ENCODE data around the gene TCF7.

TCF7 gene

DNA sequence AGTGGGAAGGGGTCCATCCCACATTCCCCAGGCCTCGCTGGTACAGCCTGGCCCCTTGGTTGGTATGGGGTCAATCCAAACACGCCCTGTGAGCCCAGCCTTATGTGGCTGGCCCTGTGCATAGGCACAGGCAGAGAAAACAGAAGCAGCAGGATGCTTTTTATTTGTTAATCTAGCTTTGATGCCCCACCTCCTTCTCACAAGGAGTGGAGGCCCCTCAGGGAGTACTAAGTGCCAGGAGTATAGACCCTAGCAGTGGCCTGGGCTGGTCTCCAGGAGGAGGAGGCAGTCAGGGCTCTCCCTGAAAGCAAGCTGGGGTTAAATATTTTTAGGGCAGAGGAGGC is 14.6 kb upstream of the TCF7 start:
- Mint-ChIP-seq H3K27me3 (no peaks in the 10 kb centered on the region), H3K4me3 (peak overlapping the region; percentile 69), H3K36me3 (peaks cover 4% of the 10 kb centered on the region), H3K9me3 (ENCODE audit: low read depth) (no peaks in the 10 kb centered on the region), H3K4me1 (ENCODE audit: low read depth) (peaks cover 84% of the 10 kb centered on the region), H3K27ac (peak overlapping the region; percentile 94)

DNA sequence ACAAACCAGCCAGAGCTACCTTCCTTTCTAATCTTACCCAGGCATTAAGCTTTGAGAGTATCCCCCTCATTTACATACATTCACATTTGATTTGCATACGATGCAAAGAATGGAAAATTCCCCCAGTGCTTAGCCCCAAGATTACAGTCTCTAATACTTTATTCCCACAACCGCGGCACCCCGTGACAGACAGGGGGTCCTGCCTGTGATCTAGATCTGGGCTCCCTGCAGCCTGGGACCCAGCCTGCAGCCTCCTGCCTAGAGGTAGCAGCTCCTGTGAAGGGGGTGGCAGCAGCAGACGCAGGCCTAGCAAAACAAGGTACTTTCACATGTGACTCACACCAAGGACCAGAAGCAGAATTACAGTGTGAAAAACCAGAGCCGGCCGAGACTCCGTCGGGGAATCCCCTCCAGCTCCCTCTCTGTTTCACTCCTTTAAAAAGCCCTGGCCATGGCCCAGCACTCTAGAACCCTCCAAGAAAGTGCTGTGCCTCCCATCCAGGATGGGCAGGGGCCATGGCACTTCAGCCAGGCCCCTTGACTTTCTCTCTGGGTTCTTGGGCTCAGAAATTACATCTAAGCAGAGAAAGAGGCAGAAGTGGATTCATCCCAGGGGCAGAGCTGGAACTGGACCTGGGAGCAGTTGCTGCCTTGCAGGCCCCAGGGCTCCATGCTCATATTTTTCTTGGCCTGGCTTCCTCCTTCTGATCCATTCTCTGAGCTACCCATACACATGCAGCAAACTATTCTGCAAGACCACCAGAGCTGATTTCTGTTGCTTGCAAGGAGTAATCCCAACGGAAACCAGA is 14.0 kb upstream of the TCF7 start:
- no peaks in the 10 kb centered on the region for H3K9me3 Mint-ChIP-seq (ENCODE audit: low read depth)
- H3K36me3 Mint-ChIP-seq: peaks cover 4% of the 10 kb centered on the region
- H3K27me3 Mint-ChIP-seq: no peaks in the 10 kb centered on the region
- peak overlapping the region; percentile 69 for H3K4me3 Mint-ChIP-seq
- peak overlapping the region; percentile 94 for H3K27ac Mint-ChIP-seq
- H3K4me1 Mint-ChIP-seq (ENCODE audit: low read depth): peaks cover 87% of the 10 kb centered on the region

DNA sequence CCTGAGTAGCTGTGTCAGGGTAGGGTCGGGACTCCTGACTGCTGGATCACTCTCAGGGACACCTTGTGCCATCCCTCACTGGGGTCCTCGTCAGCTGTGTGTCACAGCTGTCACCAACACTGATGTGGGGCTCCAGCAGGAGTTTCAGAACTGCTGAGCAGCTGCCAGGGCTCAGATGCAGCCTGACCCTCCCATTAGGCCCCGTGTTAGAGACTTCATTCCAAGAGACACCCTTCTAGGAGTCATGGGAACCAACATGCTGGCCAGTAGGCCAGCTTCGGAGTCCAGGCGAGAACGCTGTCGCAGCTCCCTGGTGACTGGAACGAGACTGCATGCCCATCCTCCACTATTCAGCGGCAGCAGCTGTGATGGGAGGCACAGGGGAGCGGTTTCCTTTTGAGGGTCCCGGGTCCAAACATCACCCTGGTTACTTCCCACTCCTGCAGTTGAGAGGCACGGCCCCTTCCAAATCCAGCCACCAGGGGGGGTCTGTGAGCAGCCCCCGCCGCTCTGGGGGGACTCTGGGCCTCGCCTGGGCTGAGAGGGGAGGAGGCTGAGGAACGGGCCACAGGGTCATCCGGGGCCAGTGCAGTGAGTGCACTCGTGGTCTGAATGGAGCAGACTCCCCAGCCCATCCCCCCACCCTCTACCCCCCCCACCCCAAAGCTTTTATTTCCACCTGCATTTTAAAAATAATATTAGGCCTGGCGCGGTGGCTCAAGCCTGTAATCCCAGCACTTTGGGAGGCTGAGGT is 12.6 kb upstream of the TCF7 start:
- H3K36me3 Mint-ChIP-seq: peaks cover 4% of the 10 kb centered on the region
- peak overlapping the region; percentile 69 for H3K4me3 Mint-ChIP-seq
- peaks cover 90% of the 10 kb centered on the region for H3K4me1 Mint-ChIP-seq (ENCODE audit: low read depth)
- no peaks in the 10 kb centered on the region for H3K27me3 Mint-ChIP-seq
- peak overlapping the region; percentile 84 for H3K27ac Mint-ChIP-seq
- H3K9me3 Mint-ChIP-seq (ENCODE audit: low read depth): no peaks in the 10 kb centered on the region

DNA sequence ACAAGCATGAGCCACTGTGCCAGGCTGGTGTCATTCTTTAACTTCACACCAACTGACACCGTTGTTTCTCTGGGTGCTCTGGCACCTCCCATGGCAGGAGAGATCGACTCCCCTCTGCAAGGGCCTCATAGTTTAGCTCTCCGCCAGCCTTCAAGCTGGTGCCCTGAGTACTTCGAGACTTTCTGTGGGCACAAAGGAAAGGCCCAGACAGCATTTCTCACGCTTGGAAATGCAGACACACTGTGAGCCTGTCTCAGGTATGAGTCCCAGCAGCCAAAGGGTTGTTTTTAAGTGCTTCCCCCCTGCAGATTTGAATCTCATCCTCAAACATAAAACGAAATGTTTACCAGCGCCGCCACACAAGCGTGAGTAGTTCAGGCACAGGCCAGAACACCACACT is 11.1 kb upstream of the TCF7 start:
- Mint-ChIP-seq H3K4me3 (peak overlapping the region; percentile 81), H3K36me3 (no peaks in the 10 kb centered on the region), H3K27ac (peak overlapping the region; percentile 95), H3K9me3 (ENCODE audit: low read depth) (no peaks in the 10 kb centered on the region), H3K27me3 (no peaks in the 10 kb centered on the region), H3K4me1 (ENCODE audit: low read depth) (peaks cover 92% of the 10 kb centered on the region)

DNA sequence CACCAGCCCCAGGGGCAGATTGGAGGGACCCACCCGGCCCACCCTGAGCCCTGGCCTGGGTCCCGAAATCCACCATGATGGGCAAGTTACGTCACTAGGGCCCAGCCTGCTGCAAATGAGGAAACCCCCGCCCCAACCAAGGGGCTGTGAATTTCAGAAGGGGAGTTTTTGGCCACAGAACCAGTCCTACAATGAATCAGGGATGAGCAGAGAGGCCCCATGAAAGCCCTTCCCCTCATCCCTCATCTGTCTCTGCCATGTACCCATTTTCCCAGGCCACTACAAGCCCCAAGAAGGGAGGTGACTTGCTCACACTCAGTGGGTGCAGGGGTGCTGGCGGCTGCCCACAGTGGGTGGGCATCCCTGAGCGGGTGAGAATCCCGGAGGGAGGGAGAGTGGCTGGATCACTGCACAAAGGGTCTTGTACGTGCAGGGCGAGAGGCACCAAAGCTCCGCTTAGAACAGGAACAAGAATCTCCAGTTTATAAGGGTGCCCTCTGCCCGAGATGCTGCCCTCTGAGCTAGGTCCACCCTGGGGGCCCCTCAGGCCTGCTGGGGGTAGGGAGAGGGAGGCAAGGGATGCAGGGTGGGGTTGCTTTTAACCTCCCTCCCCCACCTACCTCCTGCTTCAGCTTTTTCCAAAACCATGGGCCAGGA is 10.4 kb upstream of the TCF7 start:
- no peaks in the 10 kb centered on the region for H3K27me3 Mint-ChIP-seq
- H3K27ac Mint-ChIP-seq: peak overlapping the region; percentile 95
- H3K4me3 Mint-ChIP-seq: peak overlapping the region; percentile 81
- H3K9me3 Mint-ChIP-seq (ENCODE audit: low read depth): no peaks in the 10 kb centered on the region
- H3K4me1 Mint-ChIP-seq (ENCODE audit: low read depth): peaks cover 90% of the 10 kb centered on the region
- no peaks in the 10 kb centered on the region for H3K36me3 Mint-ChIP-seq

DNA sequence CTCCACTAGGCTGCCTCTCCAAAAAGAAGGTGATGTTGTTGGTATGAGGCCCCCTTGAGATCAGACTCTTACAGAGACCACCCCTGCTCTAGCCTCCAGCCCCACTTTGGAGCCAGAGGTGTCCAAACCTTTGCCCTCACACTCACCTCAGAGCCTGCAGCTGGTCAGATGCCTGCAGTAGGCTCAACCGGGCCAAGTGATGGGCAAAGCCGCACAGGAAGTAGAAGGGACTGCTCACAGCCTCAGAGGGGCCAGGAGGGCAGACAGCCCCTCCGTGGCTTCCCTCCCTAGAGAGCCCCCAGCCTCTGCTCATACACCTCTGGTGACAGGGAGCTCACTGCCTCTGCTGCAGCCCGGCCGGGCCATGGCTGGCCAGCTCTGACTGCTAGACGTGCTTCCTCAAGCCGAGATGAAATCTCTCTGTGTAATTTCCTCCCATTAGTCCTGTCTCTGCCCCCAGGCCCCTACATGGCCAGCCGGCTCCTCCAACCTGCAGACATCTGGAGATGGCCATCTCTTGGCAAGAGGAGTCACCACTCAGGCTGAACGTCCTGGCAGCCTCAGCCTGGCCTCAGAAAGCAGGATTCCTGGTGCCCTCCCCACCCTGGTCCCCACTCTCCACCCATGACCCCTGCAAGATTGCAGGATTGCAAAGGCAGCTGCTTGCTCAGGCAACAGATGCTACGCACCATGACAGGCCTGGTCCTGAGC is 7.3 kb upstream of the TCF7 start:
- Mint-ChIP-seq H3K4me3 (no peak overlapping the region), H3K27me3 (no peaks in the 10 kb centered on the region), H3K9me3 (ENCODE audit: low read depth) (no peaks in the 10 kb centered on the region), H3K27ac (peak overlapping the region; percentile 55), H3K36me3 (no peaks in the 10 kb centered on the region), H3K4me1 (ENCODE audit: low read depth) (peaks cover 86% of the 10 kb centered on the region)

DNA sequence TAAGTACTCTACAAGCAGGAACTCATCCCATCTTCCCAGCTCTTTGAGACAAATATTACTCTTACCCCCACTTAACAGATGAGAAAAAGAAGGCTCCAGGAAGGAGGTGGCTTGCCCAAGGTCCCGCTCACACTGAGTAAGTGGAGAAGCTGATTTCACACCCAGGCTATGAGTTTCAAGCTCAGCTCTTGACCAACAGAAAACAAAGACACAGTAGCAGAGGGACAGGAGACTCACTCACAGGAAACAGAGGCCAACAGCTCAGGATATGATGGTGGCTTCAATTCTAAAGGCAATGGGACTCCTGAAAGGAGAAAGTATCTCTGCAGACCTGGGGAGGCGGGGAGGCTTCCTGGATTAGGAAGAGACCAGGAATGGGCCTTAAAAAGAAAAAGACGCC is 6.7 kb upstream of the TCF7 start:
- H3K4me1 Mint-ChIP-seq (ENCODE audit: low read depth): peaks cover 90% of the 10 kb centered on the region

DNA sequence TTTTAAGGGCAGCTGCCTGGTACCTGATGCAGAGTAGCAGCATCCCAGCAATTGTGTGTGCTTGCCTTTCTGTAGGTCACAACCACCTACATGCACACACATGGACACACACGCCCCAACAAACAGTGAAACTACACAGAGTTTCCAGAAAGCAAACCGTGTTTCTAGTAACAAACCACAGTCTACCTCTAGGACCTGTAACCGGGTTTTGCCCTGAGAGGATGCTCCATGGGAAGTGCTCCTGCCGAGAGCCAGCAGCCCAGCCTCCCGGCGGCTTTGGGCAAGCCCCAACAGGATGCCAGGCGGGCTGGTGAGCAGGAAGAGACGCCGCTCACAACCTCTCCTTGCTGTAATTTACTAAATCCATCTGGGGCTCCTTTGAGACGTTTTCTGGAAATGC is 4.1 kb upstream of the TCF7 start:
- Mint-ChIP-seq H3K27ac (peak overlapping the region; percentile 91), H3K4me3 (peak overlapping the region; percentile 58), H3K27me3 (no peaks in the 10 kb centered on the region), H3K36me3 (no peaks in the 10 kb centered on the region), H3K4me1 (ENCODE audit: low read depth) (peaks cover 77% of the 10 kb centered on the region), H3K9me3 (ENCODE audit: low read depth) (no peaks in the 10 kb centered on the region)

More for the DNA sequence above, 6.7 kb upstream of the TCF7 start:
- H3K27me3 Mint-ChIP-seq: no peaks in the 10 kb centered on the region
- H3K4me3 Mint-ChIP-seq: no peak overlapping the region
- H3K27ac Mint-ChIP-seq: peak overlapping the region; percentile 16
- no peaks in the 10 kb centered on the region for H3K36me3 Mint-ChIP-seq
- no peaks in the 10 kb centered on the region for H3K9me3 Mint-ChIP-seq (ENCODE audit: low read depth)

DNA sequence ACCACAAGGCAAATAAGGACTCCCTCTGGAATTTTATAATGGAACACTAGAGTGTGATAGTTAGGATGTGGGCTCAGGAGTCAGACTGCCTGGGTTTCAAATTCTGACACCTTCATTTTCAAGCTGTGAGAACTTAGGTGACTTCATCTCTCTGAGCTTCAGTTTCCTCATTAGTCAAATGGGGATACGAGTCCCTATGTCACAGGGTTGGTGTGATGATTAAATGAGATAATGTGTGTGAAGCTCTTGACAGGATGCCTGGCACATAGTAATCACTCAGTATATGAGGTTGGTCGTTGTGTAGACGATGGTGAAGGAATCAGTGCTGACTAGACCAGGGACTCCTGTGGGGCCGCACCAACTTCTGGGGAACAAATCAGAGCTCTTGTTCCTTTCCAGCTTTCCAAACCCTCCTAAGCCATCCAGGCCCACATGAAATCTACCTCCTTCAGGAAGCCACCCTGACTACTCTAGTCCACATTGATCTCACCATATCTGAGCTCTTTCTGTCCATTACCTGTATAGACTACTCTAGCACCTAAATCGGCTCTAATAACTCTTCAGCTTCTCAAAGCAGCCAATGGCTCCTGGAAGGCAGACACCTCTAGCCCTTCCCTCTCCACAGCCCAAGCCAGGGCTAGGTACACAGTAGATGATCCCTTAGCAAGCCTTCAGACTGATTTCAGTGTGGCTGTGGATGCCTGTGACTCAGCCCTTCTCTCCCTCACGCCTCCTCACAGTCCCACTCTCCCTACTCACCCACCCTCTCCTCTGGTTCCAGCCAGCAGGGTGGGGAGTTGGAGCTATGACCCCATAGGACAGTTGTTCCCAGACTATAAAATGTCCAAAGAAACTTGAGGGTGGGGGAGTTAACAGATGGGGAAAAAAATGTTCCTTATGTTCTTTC is 2.5 kb upstream of the TCF7 start:
- Mint-ChIP-seq H3K9me3 (ENCODE audit: low read depth) (no peaks in the 10 kb centered on the region), H3K36me3 (peaks cover 3% of the 10 kb centered on the region), H3K27me3 (no peaks in the 10 kb centered on the region), H3K4me1 (ENCODE audit: low read depth) (peaks cover 71% of the 10 kb centered on the region), H3K27ac (peak overlapping the region; percentile 91), H3K4me3 (peak overlapping the region; percentile 58)

DNA sequence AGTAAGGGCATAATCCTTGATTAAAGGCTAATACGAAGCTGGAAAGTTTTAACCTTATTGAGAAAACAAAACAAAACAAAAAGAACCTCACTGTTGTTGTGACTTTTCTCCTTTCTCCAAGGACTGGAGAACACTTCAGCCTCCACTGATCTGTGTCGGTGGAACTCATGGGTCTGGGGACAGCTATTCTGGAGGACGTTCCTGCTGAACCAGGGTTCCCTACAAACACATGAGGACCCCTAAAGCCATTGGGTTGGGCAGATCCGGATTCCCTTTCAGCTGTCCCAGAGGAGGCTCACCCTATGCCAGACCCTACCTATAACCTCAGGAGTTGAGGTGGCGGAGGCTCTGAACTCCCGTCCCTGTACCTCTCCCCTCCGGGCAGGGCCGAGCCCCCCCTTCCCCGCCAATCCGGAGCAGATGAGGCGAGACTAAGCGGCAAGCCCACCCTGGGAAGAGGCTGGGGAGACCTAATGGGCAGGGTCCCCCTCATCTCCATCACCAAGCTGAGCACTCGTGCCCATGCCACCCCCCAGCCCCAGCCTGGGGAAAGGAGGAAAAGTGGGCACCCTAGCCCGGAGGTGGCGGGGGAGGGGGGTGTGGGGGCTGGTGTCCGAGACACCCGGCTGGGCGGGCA is 1.6 kb upstream of the TCF7 start:
- H3K4me1 Mint-ChIP-seq (ENCODE audit: low read depth): peaks cover 72% of the 10 kb centered on the region
- H3K9me3 Mint-ChIP-seq (ENCODE audit: low read depth): no peaks in the 10 kb centered on the region
- H3K4me3 Mint-ChIP-seq: peak overlapping the region; percentile 58
- H3K27me3 Mint-ChIP-seq: no peaks in the 10 kb centered on the region
- peaks cover 3% of the 10 kb centered on the region for H3K36me3 Mint-ChIP-seq
- peak overlapping the region; percentile 95 for H3K27ac Mint-ChIP-seq

DNA sequence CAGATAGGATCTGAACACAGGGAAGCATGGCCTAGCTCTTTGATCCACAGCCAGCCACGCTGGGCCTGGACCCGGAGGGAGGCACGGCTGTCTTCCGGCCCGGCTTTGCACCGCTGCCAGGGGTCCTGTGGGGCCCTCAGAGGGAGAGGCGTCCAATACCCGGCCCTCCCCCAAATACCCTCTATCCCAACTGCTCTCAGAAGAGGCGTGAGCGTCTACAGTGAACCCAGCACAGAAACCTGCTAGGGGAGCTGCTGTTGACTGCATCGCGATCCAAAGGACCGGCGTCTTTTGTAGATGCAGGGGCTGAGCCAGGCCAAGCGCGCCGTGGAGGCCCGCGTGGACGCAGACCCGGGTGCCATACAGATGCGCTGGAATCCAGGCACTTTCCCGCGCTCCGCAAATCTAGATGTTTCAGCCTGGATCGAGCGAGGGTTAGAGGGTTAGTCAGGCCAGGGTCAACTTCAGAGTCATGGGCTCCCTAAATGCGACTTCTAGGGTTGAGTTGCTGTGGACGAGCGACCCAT is 1.1 kb upstream of the TCF7 start:
- H3K4me1 Mint-ChIP-seq (ENCODE audit: low read depth): peaks cover 71% of the 10 kb centered on the region
- no peaks in the 10 kb centered on the region for H3K27me3 Mint-ChIP-seq
- H3K36me3 Mint-ChIP-seq: peaks cover 3% of the 10 kb centered on the region
- H3K9me3 Mint-ChIP-seq (ENCODE audit: low read depth): no peaks in the 10 kb centered on the region
- peak overlapping the region; percentile 95 for H3K27ac Mint-ChIP-seq
- peak overlapping the region; percentile 90 for H3K4me3 Mint-ChIP-seq

DNA sequence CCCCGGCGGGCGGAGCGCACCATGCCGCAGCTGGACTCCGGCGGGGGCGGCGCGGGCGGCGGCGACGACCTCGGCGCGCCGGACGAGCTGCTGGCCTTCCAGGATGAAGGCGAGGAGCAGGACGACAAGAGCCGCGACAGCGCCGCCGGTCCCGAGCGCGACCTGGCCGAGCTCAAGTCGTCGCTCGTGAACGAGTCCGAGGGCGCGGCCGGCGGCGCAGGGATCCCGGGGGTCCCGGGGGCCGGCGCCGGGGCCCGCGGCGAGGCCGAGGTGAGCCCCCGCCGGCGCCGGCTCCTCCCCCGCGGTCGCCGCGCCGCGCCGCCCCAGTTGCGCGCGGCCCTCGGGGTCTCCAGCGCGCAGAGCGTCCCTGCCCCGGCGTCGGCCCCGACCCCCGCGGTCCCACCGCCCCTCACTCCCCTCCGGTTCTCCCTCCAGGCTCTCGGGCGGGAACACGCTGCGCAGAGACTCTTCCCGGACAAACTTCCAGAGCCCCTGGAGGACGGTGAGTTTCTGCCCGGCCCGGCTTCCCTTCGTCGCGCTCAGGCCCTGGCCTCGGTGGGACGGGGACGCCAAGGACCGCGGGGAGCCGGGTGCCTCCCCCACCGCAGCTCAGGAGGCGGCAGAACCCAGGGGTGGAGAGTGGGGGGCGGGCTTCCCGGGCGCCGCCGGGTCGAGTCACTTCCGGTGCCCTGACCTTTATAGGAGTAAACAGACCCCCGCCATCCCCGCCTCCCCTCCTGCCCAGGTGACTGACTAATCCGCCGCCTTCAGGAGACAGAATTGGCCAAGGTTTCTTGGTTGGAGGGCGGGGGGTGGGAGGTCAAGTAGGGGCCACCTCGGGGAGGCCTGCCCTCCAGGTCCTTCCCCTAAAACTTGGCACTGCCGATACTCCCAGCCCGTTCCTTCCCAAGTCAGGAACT is 665 bp downstream of the TCF7 start:
- peaks cover 76% of the 10 kb centered on the region for H3K4me1 Mint-ChIP-seq (ENCODE audit: low read depth)
- H3K4me3 Mint-ChIP-seq: peak overlapping the region; percentile 92
- H3K36me3 Mint-ChIP-seq: peaks cover 7% of the 10 kb centered on the region
- no peaks in the 10 kb centered on the region for H3K9me3 Mint-ChIP-seq (ENCODE audit: low read depth)
- peak overlapping the region; percentile 92 for H3K27ac Mint-ChIP-seq
- H3K27me3 Mint-ChIP-seq: no peaks in the 10 kb centered on the region

DNA sequence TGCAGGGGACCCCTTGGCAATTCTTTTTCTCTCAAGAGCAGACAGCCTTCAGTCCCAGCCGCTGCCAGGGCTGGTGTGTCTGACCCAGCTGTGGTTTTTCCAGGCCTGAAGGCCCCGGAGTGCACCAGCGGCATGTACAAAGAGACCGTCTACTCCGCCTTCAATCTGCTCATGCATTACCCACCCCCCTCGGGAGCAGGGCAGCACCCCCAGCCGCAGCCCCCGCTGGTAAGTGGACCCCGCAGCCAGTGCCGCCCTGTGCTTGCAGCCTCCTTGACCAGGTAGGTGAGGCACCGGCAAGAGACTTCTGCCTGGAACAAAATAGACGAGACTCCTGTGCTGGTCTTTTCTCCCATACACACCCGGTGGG is 1.3 kb downstream of the TCF7 start:
- Mint-ChIP-seq H3K27me3 (no peaks in the 10 kb centered on the region), H3K4me3 (peak overlapping the region; percentile 92), H3K27ac (peak overlapping the region; percentile 92)

More for the DNA sequence above, 1.3 kb downstream of the TCF7 start:
- Mint-ChIP-seq H3K4me1 (ENCODE audit: low read depth) (peaks cover 76% of the 10 kb centered on the region), H3K9me3 (ENCODE audit: low read depth) (no peaks in the 10 kb centered on the region), H3K36me3 (peaks cover 11% of the 10 kb centered on the region)

Measured in activated naive CD8-positive, alpha-beta T cell (primary cell).